ENCODE measurements around the gene MECP2.

The MECP2 gene

DNA sequence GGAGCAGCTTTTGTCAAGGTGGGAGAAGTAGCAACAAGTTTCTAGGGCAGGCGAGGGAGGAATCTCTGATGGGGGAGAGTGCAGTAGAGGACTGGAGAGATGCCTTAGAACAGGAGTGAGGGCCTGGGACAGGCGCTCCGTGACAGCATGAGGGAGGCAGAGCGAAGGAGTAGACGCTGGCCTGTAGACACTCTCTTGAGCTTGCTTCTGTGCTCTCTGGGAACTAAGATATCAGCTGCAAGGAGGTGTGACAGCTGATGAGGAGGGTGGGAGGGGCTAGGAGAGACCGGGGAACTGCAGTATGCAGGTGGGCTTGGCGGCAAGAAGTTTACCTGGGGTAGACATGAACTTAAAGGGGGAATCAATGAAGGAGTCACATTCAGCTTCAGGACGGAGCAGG lies 35.7 kb downstream of the MECP2 start:
- DNase-seq (ENCODE audit: low spot score) = no peak

DNA sequence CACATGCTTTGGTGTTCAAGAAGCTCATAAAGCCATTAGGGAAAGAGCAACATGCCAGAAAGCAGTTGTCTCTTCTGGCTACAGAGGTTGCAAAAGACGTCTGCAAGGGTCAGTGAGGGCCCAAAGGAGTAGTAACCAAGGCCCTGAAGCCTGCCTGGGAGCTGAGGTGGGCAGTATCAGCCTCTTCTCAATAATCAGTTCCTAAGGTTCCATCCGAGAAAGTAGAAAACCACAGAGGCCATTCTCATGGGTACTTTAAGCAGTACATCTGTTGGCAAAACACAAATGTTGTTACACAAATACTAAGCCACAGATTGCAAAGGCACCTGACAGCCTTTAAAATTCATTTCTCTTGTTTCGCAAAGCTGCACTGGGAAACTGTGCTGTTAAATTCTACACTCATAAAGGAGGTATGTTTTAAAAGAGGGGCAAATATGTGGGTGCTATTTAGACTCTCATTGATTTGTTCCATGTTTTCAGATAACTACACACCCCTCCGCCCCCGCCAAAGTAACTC lies 37.7 kb downstream of the MECP2 start:
- DNase-seq (ENCODE audit: low spot score) = no peak

DNA sequence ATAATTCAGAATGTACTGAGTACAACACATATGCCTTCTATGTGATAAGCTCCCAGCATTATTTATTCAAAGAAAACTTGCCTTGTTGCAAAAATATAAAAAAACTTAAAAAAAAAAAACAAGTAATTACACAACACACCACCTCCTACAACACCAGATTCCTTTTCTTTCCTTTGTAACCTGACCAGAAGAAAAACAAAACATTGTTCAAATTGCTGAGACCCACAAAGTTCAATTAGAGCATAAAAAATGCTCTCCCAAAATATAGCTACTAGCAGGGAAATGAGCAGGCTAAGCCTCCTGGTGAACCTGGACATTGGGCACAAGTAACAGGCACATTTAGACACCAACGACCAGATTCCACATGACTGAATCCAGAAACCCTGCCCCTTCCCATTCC lies 38.3 kb downstream of the MECP2 start:
- peak; percentile 15 for DNase-seq (ENCODE audit: low spot score)

DNA sequence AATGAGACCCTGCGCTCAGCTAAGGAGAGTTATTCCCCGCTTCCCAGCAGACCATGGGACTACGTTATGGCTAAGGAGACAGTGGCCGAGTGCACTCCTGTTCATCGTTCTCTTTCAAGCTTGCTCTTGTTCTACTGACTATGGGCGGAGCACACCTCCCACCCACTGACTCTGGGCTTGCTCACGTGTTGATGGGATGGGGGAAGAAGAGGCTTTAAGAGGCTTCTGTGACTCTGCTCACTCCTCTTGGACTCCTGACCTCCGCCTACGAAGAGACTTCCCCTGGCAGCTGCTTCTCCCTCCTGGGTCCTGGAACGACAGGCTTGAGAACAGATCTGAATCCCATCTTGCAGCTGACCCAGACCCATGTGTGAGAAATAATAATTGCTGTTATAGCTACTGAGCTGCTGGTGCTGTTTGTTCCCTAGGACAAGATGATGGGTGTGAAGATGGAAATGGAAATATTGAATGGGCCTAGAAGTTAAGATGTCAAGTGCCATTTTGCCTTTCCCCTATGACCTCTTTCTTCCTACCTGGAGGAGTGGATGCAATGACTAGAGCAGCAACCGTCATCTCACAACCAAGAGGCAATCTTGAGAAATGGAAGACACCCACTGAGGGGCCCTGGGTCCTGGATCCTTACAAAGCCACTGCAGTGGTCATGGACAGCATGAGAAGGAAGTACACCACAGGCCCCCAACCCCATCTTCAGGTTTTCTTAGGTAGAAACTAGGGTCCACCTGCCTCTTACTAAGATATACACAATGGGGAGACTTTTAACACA lies 39.1 kb downstream of the MECP2 start:
- DNase-seq (ENCODE audit: low spot score) = no peak

DNA sequence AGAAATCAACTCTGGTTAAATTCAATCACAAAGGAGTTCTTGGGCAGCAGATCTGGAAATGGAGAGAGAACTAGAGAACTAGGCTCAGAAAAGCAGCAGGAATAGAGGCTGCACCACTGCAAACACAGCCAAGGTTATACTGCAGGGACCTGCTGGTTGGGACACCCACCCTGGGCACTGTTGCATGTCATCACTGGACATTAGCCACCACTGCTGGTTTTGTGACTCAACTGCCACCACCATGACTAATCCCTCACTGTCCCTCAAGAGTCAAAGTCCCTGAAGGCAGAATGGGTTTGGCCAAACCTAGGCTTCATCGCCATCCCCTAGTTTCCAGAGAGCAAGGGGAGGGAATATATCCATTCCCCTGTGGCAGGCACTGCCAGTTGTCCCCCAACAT lies 39.7 kb downstream of the MECP2 start:
- DNase-seq (ENCODE audit: low spot score) = no peak

DNA sequence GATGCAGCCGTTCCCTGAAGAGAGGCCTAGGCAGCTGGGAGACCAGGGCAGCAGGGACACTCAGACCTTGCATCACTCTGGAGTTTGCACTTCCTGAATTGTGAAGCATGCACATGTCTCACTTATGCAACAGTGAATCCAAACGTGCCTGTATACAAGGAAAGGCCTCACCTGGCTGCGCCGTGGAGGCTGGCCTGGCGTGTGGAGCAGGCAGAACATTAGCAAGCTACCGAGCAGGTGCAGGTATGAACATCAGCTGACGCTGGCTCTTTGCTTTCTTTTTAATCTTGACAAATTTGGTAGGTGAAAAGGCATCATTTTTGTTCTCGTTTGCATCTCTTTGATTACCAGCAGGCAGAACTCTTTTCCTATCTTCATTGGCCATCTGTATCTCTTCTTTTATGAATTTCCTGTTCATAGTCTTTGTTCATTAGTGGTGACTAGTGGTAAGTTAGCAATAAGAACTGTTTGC lies 40.7 kb downstream of the MECP2 start:
- no peak for DNase-seq (ENCODE audit: low spot score)

DNA sequence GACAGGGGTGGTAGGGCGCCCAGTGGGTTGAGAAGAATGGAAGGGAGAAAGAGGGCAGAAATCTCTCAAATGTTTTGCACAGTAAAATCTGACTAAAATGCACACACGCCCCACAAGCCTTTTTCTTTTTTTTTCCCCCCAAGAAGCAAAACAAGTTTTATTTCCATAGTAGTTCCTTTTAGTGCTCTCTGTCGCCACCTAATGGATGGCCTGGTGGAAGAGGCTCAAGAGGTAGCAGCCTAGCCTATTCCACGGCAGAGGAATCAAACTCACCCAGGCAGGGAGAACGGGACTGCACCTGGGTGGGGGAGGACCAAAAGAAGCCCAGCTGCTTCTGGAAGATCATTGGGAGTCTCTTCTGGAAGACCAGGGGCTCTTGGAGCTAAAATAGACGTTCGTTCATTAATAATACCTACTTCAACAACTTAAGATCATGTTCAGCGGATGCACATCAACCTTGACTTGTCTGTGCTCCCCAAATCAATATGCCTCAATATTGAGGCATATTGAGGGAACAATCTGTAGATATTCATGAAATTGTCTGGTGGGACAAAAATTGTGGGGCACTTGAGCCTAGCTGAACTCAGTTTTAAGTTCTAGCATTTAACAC lies 46.2 kb downstream of the MECP2 start:
- peak; percentile 56 for DNase-seq (ENCODE audit: low spot score)

DNA sequence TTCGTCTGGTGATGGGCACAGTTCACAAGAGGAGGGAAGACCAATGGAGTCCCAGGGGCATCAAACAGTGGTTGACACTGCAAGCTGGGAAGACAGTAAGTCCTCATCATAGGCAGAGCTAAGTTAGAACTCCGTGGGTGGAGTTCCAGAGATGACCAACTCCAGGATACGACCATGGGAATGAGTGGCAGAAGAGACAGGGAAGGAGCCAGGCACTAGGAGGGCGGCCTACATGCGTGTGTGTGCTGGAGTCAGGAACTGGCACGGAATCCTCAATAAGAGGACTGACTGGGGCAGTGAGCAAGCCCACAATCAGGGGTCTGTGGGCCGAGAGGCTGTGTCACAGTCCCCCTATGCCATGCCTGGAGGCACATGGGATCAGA lies 47.4 kb downstream of the MECP2 start:
- peak; percentile 15 for DNase-seq (ENCODE audit: low spot score)

DNA sequence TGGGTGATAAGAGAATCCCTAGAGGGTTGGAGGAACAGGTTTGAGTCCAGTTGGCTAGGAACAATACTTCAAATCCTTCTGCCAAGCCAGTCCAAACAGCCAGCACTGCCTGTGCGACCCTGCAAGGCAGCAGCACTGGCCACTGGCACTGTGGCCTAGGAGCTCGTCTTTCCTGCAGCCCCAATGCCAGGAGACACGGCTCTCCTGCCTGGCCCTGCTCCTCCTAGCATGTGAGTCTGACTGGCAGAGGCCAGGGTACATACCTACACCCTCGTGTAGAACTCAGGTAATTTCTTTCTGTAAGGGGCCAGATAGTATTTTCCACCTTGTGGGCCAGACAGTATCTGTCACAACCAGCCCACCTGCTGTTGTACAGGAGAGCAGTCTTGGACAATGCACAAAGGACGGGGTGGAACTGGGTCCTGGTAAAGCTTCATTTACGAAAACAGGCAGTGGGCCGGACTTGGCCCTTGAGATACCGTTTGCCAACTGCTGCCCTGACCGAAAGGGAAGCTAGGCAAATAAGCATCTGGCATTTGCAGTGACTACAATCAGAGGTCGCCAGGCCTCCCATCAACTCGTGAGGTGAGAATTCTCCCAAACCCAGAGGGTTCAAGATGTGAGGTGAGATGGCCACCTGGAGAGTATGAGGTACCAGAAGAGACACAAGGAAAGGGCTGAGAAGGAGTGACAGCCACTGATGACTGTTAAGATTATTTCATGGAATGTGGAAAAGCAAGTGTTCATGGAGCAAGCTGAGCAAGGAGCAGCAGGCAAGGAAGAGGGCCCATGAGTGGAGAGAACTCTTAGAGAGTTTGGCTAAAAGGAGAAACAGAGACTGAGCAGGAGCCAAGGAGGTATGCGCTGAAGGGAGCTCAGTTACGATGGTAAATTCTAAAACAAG lies 48.1 kb downstream of the MECP2 start:
- DNase-seq (ENCODE audit: low spot score) = no peak

DNA sequence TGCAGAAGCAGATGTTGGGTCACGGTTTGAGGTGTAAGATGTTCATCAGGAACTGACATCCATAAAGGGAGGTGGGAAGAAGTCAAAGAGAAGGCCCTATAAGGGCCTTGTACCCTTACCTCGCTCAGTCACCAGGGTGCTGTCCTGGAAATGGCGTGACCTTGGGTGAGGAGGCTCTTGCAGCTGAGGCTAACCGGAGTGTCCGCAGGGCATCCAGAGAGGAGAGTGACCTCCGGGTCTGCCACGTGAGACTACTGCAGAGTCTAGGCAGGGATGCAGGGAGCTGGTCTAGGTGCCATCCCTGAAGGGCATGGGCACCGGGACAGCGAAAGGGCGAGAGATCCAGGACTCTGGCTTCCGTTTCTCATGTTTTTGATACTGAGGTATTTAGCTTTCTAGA lies 49.1 kb downstream of the MECP2 start:
- no peak for DNase-seq (ENCODE audit: low spot score)

DNA sequence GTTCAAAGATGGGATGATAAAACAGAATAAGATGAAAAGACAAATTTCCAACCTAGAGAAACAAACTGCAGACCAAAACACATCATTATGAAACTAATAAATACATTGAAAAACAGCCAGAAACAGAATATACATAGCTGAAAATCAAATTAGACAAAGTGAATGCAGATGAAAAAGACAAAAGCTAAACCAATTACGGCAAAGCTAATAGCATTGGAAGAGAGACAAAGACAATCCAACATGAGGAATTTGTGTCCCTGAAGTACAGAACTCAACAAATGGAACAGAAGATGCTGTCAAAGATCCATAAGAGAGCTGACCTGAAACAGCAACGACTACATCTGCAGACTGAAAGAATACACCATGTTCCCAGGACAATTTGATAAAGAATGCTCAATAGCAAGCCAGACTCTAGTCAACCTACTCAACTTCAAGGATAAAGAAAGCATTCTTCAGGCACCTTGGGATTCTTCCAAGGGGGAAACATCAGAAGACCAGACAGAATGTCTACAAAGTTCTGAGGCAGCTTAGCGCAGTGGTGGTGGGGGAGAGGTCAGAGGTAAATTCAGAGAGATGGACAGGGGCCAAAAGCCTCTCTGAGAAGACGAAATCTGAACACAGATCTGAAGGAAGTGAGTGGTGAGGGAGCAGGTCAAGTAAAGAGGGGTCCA lies 50.4 kb downstream of the MECP2 start:
- no peak for DNase-seq (ENCODE audit: low spot score)

DNA sequence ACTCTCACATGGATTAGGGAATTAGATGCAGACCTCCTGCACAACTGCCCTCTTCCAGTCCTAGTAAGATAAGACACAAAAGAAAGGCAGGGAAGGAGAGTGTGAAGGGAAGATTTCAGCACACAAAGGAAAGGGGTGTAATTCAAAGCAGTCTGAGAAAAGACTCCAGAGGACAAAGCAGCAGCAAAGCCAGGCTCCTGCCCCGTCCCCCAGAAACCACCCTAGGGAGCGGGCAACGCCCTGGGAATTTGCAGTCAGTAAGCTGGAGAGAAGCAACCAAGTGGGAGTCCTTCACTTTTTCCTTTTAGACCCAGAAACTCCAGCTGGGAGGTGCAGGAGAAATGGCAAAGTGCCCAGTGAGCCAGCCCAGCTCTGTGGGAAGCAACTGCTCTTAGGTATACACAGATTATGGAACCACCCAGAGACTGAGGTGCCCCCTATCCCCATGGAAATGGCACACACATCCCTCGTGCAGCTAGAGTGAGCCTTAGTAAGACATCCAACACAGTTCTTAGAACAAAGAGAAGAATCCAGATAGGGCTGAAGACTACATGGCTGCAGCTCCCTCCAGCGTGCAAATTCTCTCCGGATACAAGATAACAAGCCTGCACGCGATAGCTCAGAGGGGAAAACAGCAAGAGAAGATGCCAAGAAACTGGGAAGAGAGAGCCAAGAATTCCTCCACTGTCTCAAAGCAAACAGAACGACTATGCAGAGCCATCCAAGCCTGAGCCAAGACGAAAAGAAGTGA lies 51.3 kb downstream of the MECP2 start:
- DNase-seq (ENCODE audit: low spot score) = peak; percentile 60

DNA sequence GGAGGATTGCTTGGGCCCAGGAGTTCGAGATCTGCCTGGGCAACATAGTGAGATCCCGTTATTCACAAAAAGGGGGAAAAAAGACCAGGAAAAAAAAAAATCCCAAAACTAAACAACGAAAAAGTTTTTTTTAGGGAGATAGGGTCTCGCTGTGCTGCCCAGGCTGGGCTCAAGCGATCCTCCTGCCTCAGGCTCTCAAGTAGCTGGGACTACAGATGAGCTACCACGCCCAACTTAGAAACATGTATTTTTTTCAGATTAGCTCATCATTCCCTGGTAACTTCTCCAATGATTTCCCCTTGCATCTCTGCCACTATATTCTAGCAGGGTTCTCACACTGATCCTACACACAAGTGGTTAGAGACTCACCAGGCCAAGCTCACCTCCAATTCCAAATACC lies 53.4 kb downstream of the MECP2 start:
- no peak for DNase-seq (ENCODE audit: low spot score)

DNA sequence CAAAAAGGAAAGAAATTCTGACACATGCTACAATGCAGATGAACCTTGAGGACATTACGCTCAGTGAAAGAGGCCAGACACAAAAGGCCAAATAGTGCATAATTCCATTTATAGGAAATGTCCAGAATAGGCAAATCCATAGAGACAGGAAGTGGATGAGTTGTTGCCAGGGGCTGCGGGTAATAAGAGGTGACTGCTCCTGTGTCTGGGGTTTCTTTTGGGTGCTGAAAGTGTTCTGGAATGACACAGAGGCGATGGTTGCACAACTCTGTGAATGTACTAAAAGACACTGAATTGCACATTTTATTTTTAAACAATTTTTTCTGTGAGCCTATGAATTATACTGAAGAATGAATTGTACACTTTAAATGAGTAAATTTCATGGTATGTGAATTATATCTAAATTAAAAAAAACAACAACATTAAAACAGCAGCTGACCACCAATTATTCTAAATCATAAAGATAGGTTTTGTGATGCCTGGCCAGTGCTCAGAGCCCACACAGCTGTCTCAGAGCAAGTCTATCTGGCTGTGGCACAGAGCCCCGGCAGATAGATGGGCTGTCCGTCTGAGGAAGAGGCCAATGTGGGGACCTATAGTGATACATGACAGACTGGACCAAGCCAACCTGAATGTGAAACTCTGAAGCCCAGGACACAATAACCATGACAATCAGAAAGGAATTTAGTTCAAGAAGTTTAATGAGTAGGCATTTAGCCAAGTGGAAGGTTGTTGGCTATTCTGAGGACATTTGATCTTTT lies 54.3 kb downstream of the MECP2 start:
- peak; percentile 41 for DNase-seq (ENCODE audit: low spot score)

DNA sequence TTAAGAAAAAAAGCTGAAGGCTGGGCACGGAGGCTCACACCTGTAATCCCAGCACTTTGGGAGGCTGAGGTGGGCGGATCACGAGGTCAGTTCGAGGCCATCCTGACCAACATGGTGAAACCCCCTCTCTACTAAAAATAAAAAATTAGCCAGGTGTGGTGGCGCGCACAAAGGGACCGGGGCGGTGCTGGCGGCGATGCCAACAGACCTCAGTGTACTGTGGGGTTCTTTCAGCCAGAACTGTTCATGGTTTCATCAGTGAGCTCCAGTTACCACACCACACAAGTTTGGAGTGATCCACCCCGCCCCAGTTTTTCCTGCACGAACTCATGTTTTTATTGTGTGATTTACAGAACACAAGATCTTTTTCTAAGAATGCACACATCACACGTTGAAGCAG lies 56.7 kb downstream of the MECP2 start:
- DNase-seq (ENCODE audit: low spot score) = no peak

DNA sequence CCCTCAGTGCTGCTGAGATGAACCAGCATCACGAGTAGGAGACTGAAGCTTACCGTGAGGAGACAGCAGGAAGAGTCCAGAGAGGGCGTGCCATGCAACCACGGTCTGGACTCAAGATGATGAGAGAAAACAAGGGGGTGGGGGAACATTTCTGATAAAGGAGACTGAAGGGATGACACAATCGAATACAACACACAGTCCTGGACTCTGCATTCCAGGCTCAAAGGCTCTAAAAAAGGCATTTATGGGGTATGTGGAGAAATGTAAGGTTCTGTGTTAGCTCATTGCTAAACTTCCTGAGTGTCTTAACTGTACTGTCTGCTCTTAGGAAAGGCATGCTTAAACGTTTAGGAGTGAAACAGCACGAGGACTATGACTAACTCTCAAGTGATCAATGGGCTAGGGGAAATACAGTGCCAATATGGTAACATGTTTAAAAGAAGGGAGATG lies 57.2 kb downstream of the MECP2 start:
- peak; percentile 73 for DNase-seq (ENCODE audit: low spot score)

DNA sequence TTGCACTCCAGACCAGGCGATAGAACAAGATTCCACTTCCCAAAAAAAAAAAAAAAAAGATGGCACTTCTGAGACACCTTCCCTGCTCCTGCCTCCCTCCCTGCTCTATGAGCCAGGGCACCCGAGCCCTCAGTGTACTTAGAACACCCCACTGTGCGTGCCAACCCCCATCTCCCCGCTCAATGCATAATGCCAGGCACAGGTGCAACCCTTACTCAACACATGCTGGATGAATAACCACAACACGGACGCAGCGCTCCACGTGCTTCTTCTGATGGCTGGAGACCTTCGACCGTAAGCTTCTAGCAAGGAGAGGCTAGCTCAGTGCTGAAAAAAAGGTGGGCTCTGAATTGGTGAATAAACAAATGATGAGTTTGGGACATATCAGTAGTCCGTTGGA lies 57.9 kb downstream of the MECP2 start:
- DNase-seq (ENCODE audit: low spot score) = no peak

DNA sequence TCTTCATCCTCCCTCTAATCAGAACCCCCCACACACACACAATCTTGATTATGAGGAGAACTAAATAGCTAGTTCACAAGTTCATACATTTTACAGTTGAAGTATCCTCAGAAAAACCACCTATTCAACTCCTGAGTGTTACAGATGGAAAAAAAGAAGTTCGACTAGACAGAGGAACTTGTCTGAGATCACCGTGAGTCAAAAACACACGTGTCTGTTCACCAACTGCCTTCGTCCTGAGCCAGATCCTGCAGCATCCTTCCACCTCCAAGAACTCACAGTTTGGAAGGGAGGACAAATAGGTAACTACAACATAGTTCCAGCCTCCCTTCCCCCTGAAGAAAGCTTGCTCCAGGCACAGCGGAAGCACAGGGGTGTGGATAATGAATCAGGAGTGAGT lies 58.9 kb downstream of the MECP2 start:
- DNase-seq (ENCODE audit: low spot score) = no peak

DNA sequence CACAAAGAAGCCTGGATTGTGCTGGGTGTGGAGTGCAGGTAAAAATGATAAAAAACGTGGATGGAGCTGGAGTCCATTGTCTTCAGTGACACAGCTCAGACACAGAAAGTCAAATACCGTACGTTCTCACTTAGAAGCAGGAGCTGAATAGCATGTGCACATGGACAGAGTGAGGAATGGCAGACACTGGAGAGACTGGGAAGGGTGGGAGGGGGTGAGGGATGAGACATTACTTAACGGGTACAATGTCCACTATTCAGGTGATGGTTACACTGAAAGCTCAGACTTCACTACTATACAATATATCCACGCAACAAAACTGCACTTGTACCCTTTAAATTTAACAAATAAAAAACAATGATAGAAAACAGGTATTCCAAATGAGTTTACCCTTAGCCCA lies 59.8 kb downstream of the MECP2 start:
- DNase-seq (ENCODE audit: low spot score) = no peak

DNA sequence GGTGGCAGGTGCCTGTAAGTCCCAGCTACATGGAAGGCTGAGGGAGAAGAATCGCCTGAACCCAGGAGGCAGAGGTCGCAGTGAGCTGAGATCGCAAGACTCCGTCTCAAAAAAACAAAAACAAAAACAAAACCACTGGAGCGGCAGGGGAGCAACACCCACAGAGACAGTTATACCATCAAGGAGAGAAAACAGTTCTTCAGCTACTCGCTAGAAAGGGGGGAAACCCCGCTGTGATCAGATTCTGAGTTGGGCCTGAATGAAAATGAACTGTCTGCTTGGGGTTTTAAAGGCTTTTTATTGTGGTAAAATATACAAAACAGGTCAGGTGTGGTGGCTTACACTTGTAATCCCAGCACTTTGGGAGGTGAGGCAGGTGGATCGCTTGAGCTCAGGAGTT lies 61.0 kb downstream of the MECP2 start:
- DNase-seq (ENCODE audit: low spot score) = no peak

Measured in GM03348 (cell line).